OCI-LY7 (cell line): Measurements from ENCODE around the gene SH2B2. TPM values are rescaled to one million over a fixed set of nuclear protein-coding genes. Genes with fewer than 3 reads are reported as not detected.
A peak's percentile ranks its signal among the peaks of the same experiment; 100 is the strongest.

Experiments
- BruUV-seq: library from RNA; stranded (reverse); fragments of 400-500 nt; replicated peaks from 2 replicates; lab custom pipeline; 2021; lab: Mats Ljungman, UMichigan
- CTCF ChIA-PET: fragments of 300-600 bp; sonication (Branson Sonifier 250); formaldehyde crosslinking; loops from one replicate; lab custom pipeline; 2022; ENCODE audit warnings: antibody characterized with exemption; ENCODE audit not compliant: unreplicated experiment; lab: Charles Lee
- POLR2A ChIA-PET: fragments of 300-600 bp; sonication (Branson Sonifier 250); formaldehyde crosslinking; loops from one replicate; lab custom pipeline; 2022; ENCODE audit warnings: antibody characterized with exemption; lab: Charles Lee
- DNase-seq: peaks from one replicate; pipeline ENCODE4 v3.0.0-alpha.2; 2015; ENCODE audit warnings: low spot score
- H2AFZ ChIP-seq: fragments of 200-600 bp; sonication (generic), shearing (Covaris generic); 2 replicates; pipeline ENCODE4 v1.6.1; 2014; ENCODE audit warnings: mild to moderate bottlenecking, antibody characterized with exemption, low read length, moderate library complexity
- H3K27ac ChIP-seq: fragments of 200-600 bp; sonication (generic); 2 replicates; pipeline ENCODE4 v1.5.1; 2014; ENCODE audit warnings: mixed run types, low read depth, mild to moderate bottlenecking, moderate library complexity, low read length, inconsistent platforms; ENCODE audit not compliant: poor library complexity, severe bottlenecking
- H3K36me3 ChIP-seq: fragments of 200-600 bp; sonication (generic); 2 replicates; pipeline ENCODE4 v1.6.1; 2014; ENCODE audit warnings: mild to moderate bottlenecking, antibody characterized with exemption, low read length, moderate library complexity, mixed read lengths; ENCODE audit not compliant: insufficient read depth
- H3K4me1 ChIP-seq: fragments of 200-600 bp; sonication (generic); 2 replicates; pipeline ENCODE4 v1.5.1; 2014; ENCODE audit warnings: mild to moderate bottlenecking, low read length; ENCODE audit not compliant: insufficient read depth, poor library complexity, severe bottlenecking
- H3K4me2 ChIP-seq: fragments of 200-600 bp; sonication (generic); 2 replicates; pipeline ENCODE4 v1.6.1; 2014; ENCODE audit warnings: mild to moderate bottlenecking, low read length
- H3K4me3 ChIP-seq: fragments of 200-600 bp; sonication (generic); 2 replicates; pipeline ENCODE4 v1.5.1; 2014; ENCODE audit warnings: mild to moderate bottlenecking, low read depth, low read length; ENCODE audit not compliant: poor library complexity, severe bottlenecking
- H3K79me2 ChIP-seq: fragments of 200-600 bp; sonication (generic); 2 replicates; pipeline ENCODE4 v1.6.1; 2016; ENCODE audit warnings: low read depth, mild to moderate bottlenecking, low read length, moderate library complexity, mixed read lengths; ENCODE audit not compliant: insufficient read depth
- H3K9me2 ChIP-seq: fragments of 200-600 bp; sonication (generic); 2 replicates; pipeline ENCODE4 v1.6.1; 2016; ENCODE audit warnings: mild to moderate bottlenecking, low read length, mixed read lengths; ENCODE audit not compliant: insufficient read depth
- H3K9me3 ChIP-seq: fragments of 200-600 bp; sonication (generic); 2 replicates; pipeline ENCODE4 v1.6.1; 2014; ENCODE audit warnings: mild to moderate bottlenecking, mixed run types, low read length, mixed read lengths
- H4K20me1 ChIP-seq: fragments of 200-600 bp; sonication (generic); 2 replicates; pipeline ENCODE4 v1.6.1; 2014; ENCODE audit warnings: mild to moderate bottlenecking, antibody characterized with exemption, low read length, moderate library complexity, mixed read lengths; ENCODE audit not compliant: insufficient read depth
- EZH2phosphoT487 ChIP-seq: fragments of 200-600 bp; sonication (generic); IDR thresholded peaks from 2 replicates; pipeline ENCODE4 v1.6.1; 2018; ENCODE audit warnings: low read depth, borderline replicate concordance, mild to moderate bottlenecking, mixed run types, antibody characterized with exemption, low read length, moderate library complexity, mixed read lengths
- intact Hi-C: fragments of 100-400 bp; cut with micrococcal nuclease; formaldehyde crosslinking; loops from one replicate; pipeline ENCODE4 v1.10.0; 2022; ENCODE audit not compliant: unreplicated experiment
- total RNA-seq, 2 experiments: library from RNA; depleted of rRNA in 1 of 2; stranded (reverse); fragments of >200 nt in 1 of 2; shearing (Covaris generic) in 1 of 2; gene quantifications; 2 replicates each; pipeline ENCODE4 v1.2.3, GENCODE V29; 2014 to 2022
- TF ChIP-seq, protein P1 (sequence below): fragments of 200-600 bp; sonication (generic); conservative IDR thresholded peaks from 2 replicates; pipeline ENCODE4 v1.5.1; 2014; ENCODE audit warnings: mild to moderate bottlenecking, antibody characterized with exemption, low read length, moderate library complexity, mixed read lengths

SH2B2 gene
- total RNA-seq, 2 experiments from 2014 or later = 42.0 to 131 TPM

DNA sequence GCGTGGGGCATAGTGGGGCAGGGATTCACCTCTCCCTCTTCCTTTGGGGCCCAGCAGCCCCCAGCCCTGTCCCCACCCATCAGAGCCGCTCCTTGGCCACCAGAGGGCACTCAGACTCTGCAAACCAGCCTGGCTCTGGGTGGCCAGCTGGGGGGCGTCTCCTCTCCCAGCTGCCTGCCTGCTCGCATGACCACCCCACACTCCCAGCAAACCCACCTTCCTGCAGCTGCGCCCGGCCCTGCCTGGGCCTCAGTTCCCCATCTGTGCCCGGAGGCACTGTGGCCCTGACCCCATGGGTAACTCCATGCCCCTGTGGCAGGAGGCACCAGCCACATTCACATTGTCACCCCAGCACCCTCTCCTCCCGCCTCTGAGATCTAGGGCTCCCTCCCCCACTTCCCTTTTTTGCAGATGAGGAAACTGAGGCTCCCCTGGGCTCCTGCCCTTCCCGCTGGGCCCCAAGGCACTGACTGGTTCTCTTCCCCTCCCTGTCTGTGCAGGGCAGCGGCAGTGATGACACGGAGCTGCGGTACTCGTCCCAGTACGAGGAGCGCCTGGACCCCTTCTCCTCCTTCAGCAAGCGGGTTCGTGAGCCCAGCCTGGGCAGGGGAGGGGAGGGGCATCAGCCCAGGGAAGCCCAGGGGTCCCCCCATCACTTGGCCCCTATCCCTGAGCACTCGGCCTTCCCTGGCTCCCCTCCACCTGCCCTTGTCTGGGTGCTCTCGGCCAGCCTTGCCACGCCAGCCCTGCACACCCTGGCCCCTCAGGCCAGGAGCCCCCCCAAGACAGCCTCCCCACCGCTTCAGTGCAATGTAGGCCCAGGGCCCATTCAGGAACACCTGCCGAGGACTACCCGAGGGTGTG, 6.9 kb upstream of the SH2B2 start:
- Histone ChIP-seq H3K27ac (peak overlapping the region; percentile 87), H3K4me2 (peak overlapping the region; percentile 90)

DNA sequence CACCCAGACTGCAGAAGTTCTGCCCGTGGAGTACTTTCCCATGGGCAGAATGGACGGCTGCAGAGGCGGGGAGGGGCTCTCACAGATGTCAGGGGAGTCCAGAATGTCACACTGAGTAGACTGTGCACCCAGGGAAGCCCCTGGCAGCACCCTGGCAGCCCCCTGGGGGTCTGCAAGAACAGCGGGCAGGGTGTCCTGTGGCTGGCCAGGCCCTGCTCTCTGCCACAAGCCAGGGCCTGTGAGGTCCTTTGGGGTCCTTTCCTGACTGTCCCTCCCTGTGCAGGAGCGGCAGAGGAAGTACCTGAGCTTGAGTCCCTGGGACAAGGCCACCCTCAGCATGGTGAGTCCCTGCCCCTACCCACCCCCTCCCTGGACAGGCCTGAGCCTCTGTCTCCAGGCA, 6.1 kb upstream of the SH2B2 start:
- Histone ChIP-seq H3K79me2 (no peaks in the 10 kb centered on the region), H4K20me1 (no peaks in the 10 kb centered on the region), H3K9me3 (no peaks in the 10 kb centered on the region), H3K9me2 (no peaks in the 10 kb centered on the region), H3K4me1 (peaks cover 57% of the 10 kb centered on the region), H3K27ac (peak overlapping the region; percentile 87), H3K4me3 (peak overlapping the region; percentile 50), H2AFZ (no peak overlapping the region), H3K36me3 (no peaks in the 10 kb centered on the region), H3K4me2 (peak overlapping the region; percentile 90)
- no TSS peak for BruUV-seq
- ChIA-PET CTCF (interaction anchor here (0.5 kb wide), 1 partner anchor 18 kb away, joined by 3 read pairs; no protein-coding TSS in a partner anchor), POLR2A (no interaction called here)
- DNase-seq = no peak
- intact Hi-C loops = no loop called here
- TF ChIP-seq EZH2phosphoT487 = no peak
- TF ChIP-seq, protein P1, sequence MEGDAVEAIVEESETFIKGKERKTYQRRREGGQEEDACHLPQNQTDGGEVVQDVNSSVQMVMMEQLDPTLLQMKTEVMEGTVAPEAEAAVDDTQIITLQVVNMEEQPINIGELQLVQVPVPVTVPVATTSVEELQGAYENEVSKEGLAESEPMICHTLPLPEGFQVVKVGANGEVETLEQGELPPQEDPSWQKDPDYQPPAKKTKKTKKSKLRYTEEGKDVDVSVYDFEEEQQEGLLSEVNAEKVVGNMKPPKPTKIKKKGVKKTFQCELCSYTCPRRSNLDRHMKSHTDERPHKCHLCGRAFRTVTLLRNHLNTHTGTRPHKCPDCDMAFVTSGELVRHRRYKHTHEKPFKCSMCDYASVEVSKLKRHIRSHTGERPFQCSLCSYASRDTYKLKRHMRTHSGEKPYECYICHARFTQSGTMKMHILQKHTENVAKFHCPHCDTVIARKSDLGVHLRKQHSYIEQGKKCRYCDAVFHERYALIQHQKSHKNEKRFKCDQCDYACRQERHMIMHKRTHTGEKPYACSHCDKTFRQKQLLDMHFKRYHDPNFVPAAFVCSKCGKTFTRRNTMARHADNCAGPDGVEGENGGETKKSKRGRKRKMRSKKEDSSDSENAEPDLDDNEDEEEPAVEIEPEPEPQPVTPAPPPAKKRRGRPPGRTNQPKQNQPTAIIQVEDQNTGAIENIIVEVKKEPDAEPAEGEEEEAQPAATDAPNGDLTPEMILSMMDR = no peak

More for the DNA sequence above, 6.9 kb upstream of the SH2B2 start:
- H3K4me1 ChIP-seq = peaks cover 49% of the 10 kb centered on the region
- peak; percentile 88 for DNase-seq
- H2AFZ ChIP-seq = peak overlapping the region; percentile 64; the same call in 1 of the 2 replicates
- no peaks in the 10 kb centered on the region for H3K9me2 ChIP-seq
- BruUV-seq = no TSS peak
- CTCF ChIA-PET = interaction anchor here (1.1 kb wide), 1 partner anchor 112 kb away, joined by 3 read pairs; no protein-coding TSS in a partner anchor
- intact Hi-C loops = loop anchor here (1.0 to 2.0 kb wide), 2 partner anchors 111 to 171 kb away; no protein-coding TSS in a partner anchor
- H4K20me1 ChIP-seq = no peaks in the 10 kb centered on the region
- POLR2A ChIA-PET = no interaction called here
- H3K79me2 ChIP-seq = no peaks in the 10 kb centered on the region
- peak overlapping the region; percentile 50 for H3K4me3 ChIP-seq
- H3K36me3 ChIP-seq = no peaks in the 10 kb centered on the region
- TF ChIP-seq EZH2phosphoT487 = no peak
- TF ChIP-seq, protein P1 = peak; percentile 95
- H3K9me3 ChIP-seq = no peaks in the 10 kb centered on the region

DNA sequence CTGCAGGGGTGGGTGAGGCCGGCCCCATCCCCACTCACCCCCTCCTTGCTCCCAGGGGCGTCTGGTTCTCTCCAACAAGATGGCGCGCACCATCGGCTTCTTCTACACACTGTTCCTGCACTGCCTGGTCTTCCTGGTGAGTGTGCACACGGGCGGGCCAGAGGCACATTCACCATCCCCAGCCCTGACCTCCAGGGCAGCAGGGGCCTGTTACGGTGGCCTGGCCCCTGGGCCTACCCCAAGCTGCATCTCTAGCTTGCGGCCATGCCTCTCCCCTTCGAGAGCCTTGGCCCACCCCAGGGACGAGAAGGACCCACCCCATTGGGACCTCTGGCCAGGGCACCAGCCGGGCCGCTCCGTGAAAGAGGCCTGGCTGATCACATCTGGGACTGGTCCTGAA, 4.9 kb upstream of the SH2B2 start:
- POLR2A ChIA-PET = no interaction called here
- H4K20me1 ChIP-seq = no peaks in the 10 kb centered on the region
- TF ChIP-seq, protein P1 = no peak
- TF ChIP-seq EZH2phosphoT487 = no peak
- H3K9me3 ChIP-seq = no peaks in the 10 kb centered on the region
- intact Hi-C loops = no loop called here
- H3K4me2 ChIP-seq = no peak overlapping the region
- peaks cover 66% of the 10 kb centered on the region for H3K4me1 ChIP-seq
- H3K4me3 ChIP-seq = no peak overlapping the region
- H3K79me2 ChIP-seq = no peaks in the 10 kb centered on the region
- H3K27ac ChIP-seq = no peak overlapping the region
- no TSS peak for BruUV-seq
- no peak for DNase-seq
- no peaks in the 10 kb centered on the region for H3K36me3 ChIP-seq
- CTCF ChIA-PET = no interaction called here
- H2AFZ ChIP-seq = no peak overlapping the region
- H3K9me2 ChIP-seq = no peaks in the 10 kb centered on the region
